ENCODE results near the gene ACVR1. TPM values are rescaled to one million over a fixed set of nuclear protein-coding genes. Genes with fewer than 3 reads are reported as not detected.

ACVR1 gene
- polyA plus RNA-seq, 1 experiment: 50.6 TPM

- Histone ChIP-seq H3K9me3 (ENCODE audit: control insufficient read depth, insufficient read depth, low read length) (no peaks in the 10 kb centered on the region), H3K27me3 (ENCODE audit: control insufficient read depth, insufficient read depth, low read length) (no peaks in the 10 kb centered on the region), H3K27ac (ENCODE audit: low read depth, low read length) (no peak overlapping the region), H3K4me3 (ENCODE audit: low read depth, low read length) (no peak overlapping the region)
- DNase-seq (ENCODE audit: low read depth, low spot score): no peak
- TF ChIP-seq CTCF (IDR thresholded peaks at IDR 0.05; ENCODE audit: low read depth, low read length): no peak
- ChIA-PET CTCF (no interaction called here), POLR2A (no interaction called here)
These were observed 56.4 kb downstream of the ACVR1 start for GRCh38 chr2:157819761-157820160.

GRCh38 chr2:157818227-157818626, 57.9 kb downstream of the ACVR1 start:
- no peak for DNase-seq (ENCODE audit: low read depth, low spot score)
- H3K9me3 ChIP-seq (ENCODE audit: control insufficient read depth, insufficient read depth, low read length): no peaks in the 10 kb centered on the region
- POLR2A ChIA-PET: no interaction called here
- CTCF ChIA-PET: interaction anchor here (0.6 kb wide), 2 partner anchors 87 to 144 kb away, joined by 3 to 9 read pairs; no protein-coding TSS in a partner anchor
- H3K4me3 ChIP-seq (ENCODE audit: low read depth, low read length): no peak overlapping the region
- no peak for TF ChIP-seq CTCF (IDR thresholded peaks at IDR 0.05; ENCODE audit: low read depth, low read length)
- no peak overlapping the region for H3K27ac ChIP-seq (ENCODE audit: low read depth, low read length)
- no peaks in the 10 kb centered on the region for H3K27me3 ChIP-seq (ENCODE audit: control insufficient read depth, insufficient read depth, low read length)

- POLR2A ChIA-PET: no interaction called here
- H3K27ac ChIP-seq (ENCODE audit: low read depth, low read length): no peak overlapping the region
- no peaks in the 10 kb centered on the region for H3K27me3 ChIP-seq (ENCODE audit: control insufficient read depth, insufficient read depth, low read length)
- no peak for DNase-seq (ENCODE audit: low read depth, low spot score)
- no peak for TF ChIP-seq CTCF (IDR thresholded peaks at IDR 0.05; ENCODE audit: low read depth, low read length)
- no peaks in the 10 kb centered on the region for H3K9me3 ChIP-seq (ENCODE audit: control insufficient read depth, insufficient read depth, low read length)
- CTCF ChIA-PET: no interaction called here
- no peak overlapping the region for H3K4me3 ChIP-seq (ENCODE audit: low read depth, low read length)
These were observed 60.7 kb downstream of the ACVR1 start for GRCh38 chr2:157815421-157815820.

GRCh38 chr2:157813467-157813866, 62.7 kb downstream of the ACVR1 start:
- no peak for DNase-seq (ENCODE audit: low read depth, low spot score)
- CTCF ChIA-PET: no interaction called here
- H3K27ac ChIP-seq (ENCODE audit: low read depth, low read length): no peak overlapping the region
- TF ChIP-seq CTCF (IDR thresholded peaks at IDR 0.05; ENCODE audit: low read depth, low read length): no peak
- no peaks in the 10 kb centered on the region for H3K27me3 ChIP-seq (ENCODE audit: control insufficient read depth, insufficient read depth, low read length)
- no peaks in the 10 kb centered on the region for H3K9me3 ChIP-seq (ENCODE audit: control insufficient read depth, insufficient read depth, low read length)
- POLR2A ChIA-PET: no interaction called here
- H3K4me3 ChIP-seq (ENCODE audit: low read depth, low read length): no peak overlapping the region

GRCh38 chr2:157810037-157810436, 66.1 kb downstream of the ACVR1 start:
- Histone ChIP-seq H3K9me3 (ENCODE audit: control insufficient read depth, insufficient read depth, low read length) (no peaks in the 10 kb centered on the region), H3K27ac (ENCODE audit: low read depth, low read length) (peak overlapping the region; percentile 31), H3K4me3 (ENCODE audit: low read depth, low read length) (no peak overlapping the region), H3K27me3 (ENCODE audit: control insufficient read depth, insufficient read depth, low read length) (no peaks in the 10 kb centered on the region)
- TF ChIP-seq CTCF (IDR thresholded peaks at IDR 0.05; ENCODE audit: low read depth, low read length): no peak
- DNase-seq (ENCODE audit: low read depth, low spot score): no peak
- ChIA-PET CTCF (no interaction called here), POLR2A (no interaction called here)

Measured in AG04450 (cell line).